HepG2 (cell line): ENCODE results near the gene HSP90AB1. TPM values are rescaled to one million over a fixed set of nuclear protein-coding genes. Genes with fewer than 3 reads are reported as not detected.

Experiments
- EZH2 ChIP-seq: conservative IDR thresholded peaks from 2 replicates; pipeline ENCODE4 v1.6.1; 2012; ENCODE audit warnings: mild to moderate bottlenecking, low read depth, low read length, moderate library complexity
- FOXO1 ChIP-seq: sonication (generic); formaldehyde crosslinking; IDR thresholded peaks from 2 replicates; pipeline ENCODE4 v1.4.0; 2020; ENCODE audit warnings: missing genetic modification reagents
- IKZF4 ChIP-seq: sonication (generic); formaldehyde crosslinking; IDR thresholded peaks from 2 replicates; pipeline ENCODE4 v1.5.1; 2020; ENCODE audit warnings: borderline replicate concordance, mild to moderate bottlenecking, low read depth, missing genetic modification reagents; ENCODE audit errors: not compliant biosample characterization
- JARID2 ChIP-seq: sonication (generic); formaldehyde crosslinking; IDR thresholded peaks from 2 replicates; pipeline ENCODE4 v1.8.1; 2023; ENCODE audit warnings: missing genetic modification reagents, inconsistent platforms; ENCODE audit not compliant: insufficient replicate concordance
- MXD4 ChIP-seq: IDR thresholded peaks from 2 replicates; pipeline ENCODE4 v1.6.1; 2016; ENCODE audit warnings: mild to moderate bottlenecking, missing biosample characterization, missing genetic modification reagents
- NCOA1 ChIP-seq: sonication (generic); formaldehyde crosslinking; IDR thresholded peaks from 2 replicates; pipeline ENCODE4 v1.9.0; 2021; ENCODE audit warnings: missing genetic modification reagents
- NKX3-1 ChIP-seq: sonication (generic); formaldehyde crosslinking; IDR thresholded peaks from 2 replicates; pipeline ENCODE4 v1.5.0; 2020; ENCODE audit warnings: missing genetic modification reagents
- NR2F1 ChIP-seq, 2 experiments: fragments of 450-650 bp in 1 of 2; formaldehyde crosslinking in 1 of 2; IDR thresholded peaks; 2 replicates each; pipeline versions ENCODE4 v1.5.0 to v1.6.1; 2016 to 2020; ENCODE audit warnings: mild to moderate bottlenecking in 1 of 2, missing compliant biosample characterization in 1 of 2, missing genetic modification reagents in 1 of 2, moderate library complexity in 1 of 2
- PCBP1 ChIP-seq: fragments of 200-400 bp; formaldehyde crosslinking; IDR thresholded peaks from 2 replicates; pipeline ENCODE4 v1.6.1; 2017; ENCODE audit warnings: mild to moderate bottlenecking, low read depth, low read length, borderline replicate concordance
- RFXAP ChIP-seq: sonication (generic); formaldehyde crosslinking; IDR thresholded peaks from 2 replicates; pipeline ENCODE4 v1.4.0; 2020; ENCODE audit warnings: missing genetic modification reagents, borderline replicate concordance
- SIX4 ChIP-seq: sonication (generic); formaldehyde crosslinking; IDR thresholded peaks from 2 replicates; pipeline ENCODE4 v1.4.0; 2020; ENCODE audit warnings: missing genetic modification reagents
- TP53 ChIP-seq: sonication (generic); formaldehyde crosslinking; conservative IDR thresholded peaks from 2 replicates; pipeline ENCODE4 v1.4.0; 2020; ENCODE audit warnings: missing genetic modification reagents
- ZNF256 ChIP-seq: sonication (generic); formaldehyde crosslinking; conservative IDR thresholded peaks from 2 replicates; pipeline ENCODE4 v1.4.0; 2020; ENCODE audit warnings: missing genetic modification reagents
- polyA plus RNA-seq, 8 experiments: library from polyadenylated mRNA; depleted of rRNA in 3 of 8; stranded (reverse) in 7 of 8; unstranded in 1 of 8; fragments of >200 nt; fragmentation: Illumina TruSeq in 4 of 8; extraction: Trizol in 4 of 8; gene quantifications; 2 replicates each; pipeline versions ENCODE4 v1.2.1 to v1.2.3, GENCODE V29; 2011 to 2016; ENCODE audit warnings: low read depth in 4 of 8, missing spikeins in 1 of 8, mixed read lengths in 1 of 8; ENCODE audit not compliant: insufficient read depth in 1 of 8
- total RNA-seq, 5 experiments: library from RNA; depleted of rRNA; stranded (reverse); fragments of >200 nt; fragmentation: Illumina TruSeq; extraction: Trizol; gene quantifications; 2 replicates each; pipeline ENCODE4 v1.2.3, GENCODE V29; 2016; ENCODE audit warnings: low read depth in 1 of 5
- TF ChIP-seq, protein P1 (sequence below): sonication (generic); formaldehyde crosslinking; IDR thresholded peaks from 2 replicates; pipeline ENCODE4 v1.4.0; 2020; ENCODE audit warnings: low read depth, missing genetic modification reagents
- TF ChIP-seq, protein P2 (sequence below): sonication (generic); formaldehyde crosslinking; conservative IDR thresholded peaks from 2 replicates; pipeline ENCODE4 v1.4.0; 2020; ENCODE audit warnings: missing genetic modification reagents
- TF ChIP-seq, protein P3 (sequence below): sonication (generic); formaldehyde crosslinking; IDR thresholded peaks from 2 replicates; pipeline ENCODE4 v1.5.0; 2020; ENCODE audit warnings: missing genetic modification reagents
- TF ChIP-seq, protein P4 (sequence below): sonication (generic); formaldehyde crosslinking; IDR thresholded peaks from 2 replicates; pipeline ENCODE4 v1.4.0; 2020; ENCODE audit warnings: low read depth, mild to moderate bottlenecking, missing genetic modification reagents
- TF ChIP-seq, protein P5 (sequence below): sonication (generic); formaldehyde crosslinking; IDR thresholded peaks from 2 replicates; pipeline ENCODE4 v1.4.0; 2020; ENCODE audit warnings: missing genetic modification reagents
- TF ChIP-seq, protein P6 (sequence below): IDR thresholded peaks from 2 replicates; pipeline ENCODE4 v1.6.1; 2016; ENCODE audit warnings: missing biosample characterization, missing genetic modification reagents, low read depth

HSP90AB1 gene
- total and polyA plus RNA-seq, 2 of the 13 experiments (the other 11 are each of a cell fraction or from before 2014, with no cell fraction given): 1,325 to 1,472 TPM

DNA sequence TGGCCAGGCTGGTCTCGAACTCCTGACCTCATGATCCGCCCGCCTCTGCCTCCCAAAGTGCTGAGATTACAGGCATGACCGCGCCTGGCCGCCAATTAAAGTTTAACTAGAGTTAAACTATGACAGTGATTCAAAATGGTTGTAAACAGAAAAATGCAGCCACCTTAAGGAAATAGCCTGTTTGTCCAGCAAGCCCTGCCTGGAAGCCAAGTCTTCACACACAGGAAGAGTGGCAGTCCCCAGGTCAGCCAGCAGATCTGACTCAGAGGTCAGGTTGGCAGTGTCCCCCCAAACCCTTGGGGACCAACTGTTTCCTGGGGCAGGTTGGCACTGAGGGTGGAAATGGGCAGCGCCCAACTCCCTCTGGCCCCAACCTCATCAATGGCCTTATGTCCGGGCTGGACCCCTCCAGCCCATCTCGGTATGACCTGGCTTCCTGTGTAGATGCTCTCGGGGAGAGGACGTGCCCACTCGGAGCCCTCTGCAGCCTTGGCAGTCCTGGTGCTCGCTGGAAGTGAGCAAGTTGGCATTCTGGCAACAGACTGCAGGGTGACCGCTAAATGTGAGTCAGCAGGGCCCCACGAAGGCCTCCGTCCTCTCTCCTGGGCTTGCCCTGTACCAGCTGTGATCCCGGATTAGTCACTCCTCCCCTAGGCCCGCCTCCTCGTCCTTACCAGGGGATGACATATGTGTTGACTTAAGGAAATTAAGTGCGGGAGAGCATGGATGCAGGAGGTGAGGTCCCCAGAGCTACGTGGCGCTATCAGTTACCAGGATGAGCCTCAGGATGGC is 9.7 kb upstream of the HSP90AB1 start (continued):
- TF ChIP-seq, protein P1, sequence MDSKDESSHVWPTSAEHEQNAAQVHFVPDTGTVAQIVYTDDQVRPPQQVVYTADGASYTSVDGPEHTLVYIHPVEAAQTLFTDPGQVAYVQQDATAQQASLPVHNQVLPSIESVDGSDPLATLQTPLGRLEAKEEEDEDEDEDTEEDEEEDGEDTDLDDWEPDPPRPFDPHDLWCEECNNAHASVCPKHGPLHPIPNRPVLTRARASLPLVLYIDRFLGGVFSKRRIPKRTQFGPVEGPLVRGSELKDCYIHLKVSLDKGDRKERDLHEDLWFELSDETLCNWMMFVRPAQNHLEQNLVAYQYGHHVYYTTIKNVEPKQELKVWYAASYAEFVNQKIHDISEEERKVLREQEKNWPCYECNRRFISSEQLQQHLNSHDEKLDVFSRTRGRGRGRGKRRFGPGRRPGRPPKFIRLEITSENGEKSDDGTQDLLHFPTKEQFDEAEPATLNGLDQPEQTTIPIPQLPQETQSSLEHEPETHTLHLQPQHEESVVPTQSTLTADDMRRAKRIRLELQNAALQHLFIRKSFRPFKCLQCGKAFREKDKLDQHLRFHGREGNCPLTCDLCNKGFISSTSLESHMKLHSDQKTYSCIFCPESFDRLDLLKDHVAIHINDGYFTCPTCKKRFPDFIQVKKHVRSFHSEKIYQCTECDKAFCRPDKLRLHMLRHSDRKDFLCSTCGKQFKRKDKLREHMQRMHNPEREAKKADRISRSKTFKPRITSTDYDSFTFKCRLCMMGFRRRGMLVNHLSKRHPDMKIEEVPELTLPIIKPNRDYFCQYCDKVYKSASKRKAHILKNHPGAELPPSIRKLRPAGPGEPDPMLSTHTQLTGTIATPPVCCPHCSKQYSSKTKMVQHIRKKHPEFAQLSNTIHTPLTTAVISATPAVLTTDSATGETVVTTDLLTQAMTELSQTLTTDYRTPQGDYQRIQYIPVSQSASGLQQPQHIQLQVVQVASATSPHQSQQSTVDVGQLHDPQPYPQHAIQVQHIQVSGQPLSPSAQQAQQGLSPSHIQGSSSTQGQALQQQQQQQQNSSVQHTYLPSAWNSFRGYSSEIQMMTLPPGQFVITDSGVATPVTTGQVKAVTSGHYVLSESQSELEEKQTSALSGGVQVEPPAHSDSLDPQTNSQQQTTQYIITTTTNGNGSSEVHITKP (CRISPR knock-in tag): peak; percentile 42; the same call in 1 of the 2 replicates
- TF ChIP-seq, protein P2, sequence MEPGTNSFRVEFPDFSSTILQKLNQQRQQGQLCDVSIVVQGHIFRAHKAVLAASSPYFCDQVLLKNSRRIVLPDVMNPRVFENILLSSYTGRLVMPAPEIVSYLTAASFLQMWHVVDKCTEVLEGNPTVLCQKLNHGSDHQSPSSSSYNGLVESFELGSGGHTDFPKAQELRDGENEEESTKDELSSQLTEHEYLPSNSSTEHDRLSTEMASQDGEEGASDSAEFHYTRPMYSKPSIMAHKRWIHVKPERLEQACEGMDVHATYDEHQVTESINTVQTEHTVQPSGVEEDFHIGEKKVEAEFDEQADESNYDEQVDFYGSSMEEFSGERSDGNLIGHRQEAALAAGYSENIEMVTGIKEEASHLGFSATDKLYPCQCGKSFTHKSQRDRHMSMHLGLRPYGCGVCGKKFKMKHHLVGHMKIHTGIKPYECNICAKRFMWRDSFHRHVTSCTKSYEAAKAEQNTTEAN (CRISPR knock-in tag): no peak
- TF ChIP-seq, protein P3, sequence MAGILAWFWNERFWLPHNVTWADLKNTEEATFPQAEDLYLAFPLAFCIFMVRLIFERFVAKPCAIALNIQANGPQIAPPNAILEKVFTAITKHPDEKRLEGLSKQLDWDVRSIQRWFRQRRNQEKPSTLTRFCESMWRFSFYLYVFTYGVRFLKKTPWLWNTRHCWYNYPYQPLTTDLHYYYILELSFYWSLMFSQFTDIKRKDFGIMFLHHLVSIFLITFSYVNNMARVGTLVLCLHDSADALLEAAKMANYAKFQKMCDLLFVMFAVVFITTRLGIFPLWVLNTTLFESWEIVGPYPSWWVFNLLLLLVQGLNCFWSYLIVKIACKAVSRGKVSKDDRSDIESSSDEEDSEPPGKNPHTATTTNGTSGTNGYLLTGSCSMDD (CRISPR knock-in tag): no peak
- TF ChIP-seq, protein P4, sequence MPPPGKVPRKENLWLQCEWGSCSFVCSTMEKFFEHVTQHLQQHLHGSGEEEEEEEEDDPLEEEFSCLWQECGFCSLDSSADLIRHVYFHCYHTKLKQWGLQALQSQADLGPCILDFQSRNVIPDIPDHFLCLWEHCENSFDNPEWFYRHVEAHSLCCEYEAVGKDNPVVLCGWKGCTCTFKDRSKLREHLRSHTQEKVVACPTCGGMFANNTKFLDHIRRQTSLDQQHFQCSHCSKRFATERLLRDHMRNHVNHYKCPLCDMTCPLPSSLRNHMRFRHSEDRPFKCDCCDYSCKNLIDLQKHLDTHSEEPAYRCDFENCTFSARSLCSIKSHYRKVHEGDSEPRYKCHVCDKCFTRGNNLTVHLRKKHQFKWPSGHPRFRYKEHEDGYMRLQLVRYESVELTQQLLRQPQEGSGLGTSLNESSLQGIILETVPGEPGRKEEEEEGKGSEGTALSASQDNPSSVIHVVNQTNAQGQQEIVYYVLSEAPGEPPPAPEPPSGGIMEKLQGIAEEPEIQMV (CRISPR knock-in tag): peak; percentile 7; the same call in 1 of the 2 replicates
- TF ChIP-seq ZNF256 (no peak), NKX3-1 (no peak), SIX4 (no peak), FOXO1 (CRISPR knock-in tag) (peak; percentile 55; the same call in 1 of the 2 replicates), IKZF4 (no peak), JARID2 (no peak), TP53 (CRISPR knock-in tag) (no peak), MXD4 (CRISPR knock-in tag) (peak; percentile 74; the same call in 1 of the 2 replicates), NR2F1 (CRISPR knock-in tag; IDR thresholded peaks at IDR 0.05) (peak in 1 of 2 experiments; percentile 35; a peak in 2 of 4 replicates), PCBP1 (no peak), NCOA1 (CRISPR knock-in tag) (no peak), EZH2 (no peak), RFXAP (peak; percentile 32; the same call in 1 of the 2 replicates)
- TF ChIP-seq, protein P5, sequence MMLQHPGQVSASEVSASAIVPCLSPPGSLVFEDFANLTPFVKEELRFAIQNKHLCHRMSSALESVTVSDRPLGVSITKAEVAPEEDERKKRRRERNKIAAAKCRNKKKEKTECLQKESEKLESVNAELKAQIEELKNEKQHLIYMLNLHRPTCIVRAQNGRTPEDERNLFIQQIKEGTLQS (CRISPR knock-in tag): peak; percentile 81
- TF ChIP-seq, protein P6, sequence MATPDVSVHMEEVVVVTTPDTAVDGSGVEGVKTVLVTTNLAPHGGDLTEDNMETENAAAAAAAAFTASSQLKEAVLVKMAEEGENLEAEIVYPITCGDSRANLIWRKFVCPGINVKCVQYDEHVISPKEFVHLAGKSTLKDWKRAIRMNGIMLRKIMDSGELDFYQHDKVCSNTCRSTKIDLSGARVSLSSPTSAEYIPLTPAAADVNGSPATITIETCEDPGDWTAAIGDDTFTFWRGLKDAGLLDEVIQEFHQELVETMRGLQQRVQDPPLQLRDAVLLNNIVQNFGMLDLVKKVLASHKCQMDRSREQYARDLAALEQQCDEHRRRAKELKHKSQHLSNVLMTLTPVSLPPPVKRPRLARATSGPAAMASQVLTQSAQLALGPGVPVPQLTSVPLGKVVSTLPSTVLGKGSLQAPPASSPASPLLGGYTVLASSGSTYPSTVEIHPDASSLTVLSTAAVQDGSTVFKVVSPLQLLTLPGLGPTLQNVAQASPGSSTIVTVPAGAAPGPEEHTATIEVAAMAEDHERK (CRISPR knock-in tag): no peak
